ENCODE data around the gene FCHSD2.
"Not testable (repeated sequence)": the region's sequence is repeated elsewhere in the genome, so short reads cannot be mapped to it uniquely, and the experiment has no call there.

FCHSD2 gene

DNA sequence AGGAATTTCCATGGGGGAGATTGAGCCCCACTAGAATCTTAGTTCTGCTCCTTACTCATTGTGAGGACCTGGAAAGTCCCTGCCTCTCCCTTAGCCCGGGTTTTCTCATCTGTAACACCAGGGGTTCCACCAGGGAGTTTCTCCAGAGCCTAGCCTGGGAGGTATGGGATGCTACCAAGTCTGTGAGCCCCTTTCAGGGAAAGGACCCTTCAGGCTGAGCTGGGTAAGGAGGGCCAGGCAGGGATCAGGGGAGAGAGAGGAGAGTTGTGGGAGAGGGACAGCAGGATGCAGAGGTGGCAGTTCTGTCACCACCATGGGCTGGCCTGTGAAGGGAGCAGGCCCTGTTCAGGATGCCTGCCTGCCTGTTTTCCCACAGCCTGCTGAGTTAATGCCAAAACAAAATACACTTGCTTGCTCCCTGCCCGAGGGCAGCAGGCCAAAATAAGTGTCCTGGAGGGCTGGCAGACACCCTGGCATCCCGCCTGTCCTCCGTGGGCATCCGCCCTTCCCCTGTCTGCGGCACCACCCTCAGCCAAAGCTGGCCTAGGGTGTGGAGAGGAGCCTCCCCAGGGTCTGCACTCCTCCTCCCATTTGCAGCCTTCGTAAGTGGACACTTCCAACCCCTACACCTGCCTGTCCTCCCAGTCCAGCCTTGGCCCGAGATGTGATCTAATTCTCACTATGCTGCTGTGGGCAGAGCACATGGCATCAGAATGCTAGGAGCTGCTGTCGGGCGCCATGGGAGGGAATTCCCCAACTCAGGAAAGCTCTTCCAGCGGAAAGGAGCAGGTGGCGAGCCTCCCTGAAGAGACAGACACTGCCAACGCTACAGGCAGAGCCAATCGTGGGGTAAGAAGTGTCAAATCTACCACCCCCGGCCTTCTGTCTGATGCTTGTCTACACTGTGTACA lies 5.9 kb upstream of the FCHSD2 start:
- H3K27ac Mint-ChIP-seq = peak overlapping the region; percentile 63
- no peaks in the 10 kb centered on the region for H3K27me3 Mint-ChIP-seq
- peak; percentile 31 for ATAC-seq
- peaks cover 54% of the 10 kb centered on the region for H3K4me1 Mint-ChIP-seq
- no peaks in the 10 kb centered on the region for H3K9me3 Mint-ChIP-seq
- peak; percentile 21 for DNase-seq
- H3K36me3 Mint-ChIP-seq (ENCODE audit: low read depth) = no peaks in the 10 kb centered on the region
- no peak overlapping the region for H3K4me3 Mint-ChIP-seq

DNA sequence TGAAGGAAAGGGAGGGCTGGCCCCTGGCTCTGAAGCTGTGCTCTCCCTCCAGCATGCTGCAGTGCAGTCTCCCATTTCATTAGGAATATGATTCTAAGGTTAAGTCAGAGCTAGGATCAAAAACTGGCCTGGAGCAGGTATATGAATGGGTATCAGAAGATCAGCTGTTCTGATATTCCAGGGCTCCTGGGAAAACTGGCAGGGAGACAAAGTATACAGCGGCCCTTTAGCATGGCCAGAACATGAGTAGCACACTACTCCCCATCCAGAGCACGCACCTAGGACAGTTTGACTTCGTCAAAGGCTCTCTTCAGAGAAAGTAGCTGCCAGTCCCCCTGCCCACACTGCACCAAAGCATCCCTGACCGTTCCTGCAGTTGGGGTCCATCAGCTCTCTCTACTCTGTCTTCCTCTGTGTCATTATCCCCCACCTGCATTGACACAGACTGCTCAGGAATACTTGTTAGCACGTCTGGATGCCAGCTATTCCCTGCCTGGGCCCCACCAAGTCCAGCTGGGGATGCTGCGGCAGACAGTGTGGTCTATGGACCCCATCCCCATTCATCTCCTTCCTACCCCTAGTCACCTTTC lies 4.0 kb upstream of the FCHSD2 start:
- H3K36me3 Mint-ChIP-seq (ENCODE audit: low read depth) = no peaks in the 10 kb centered on the region
- ATAC-seq = no peak
- no peaks in the 10 kb centered on the region for H3K9me3 Mint-ChIP-seq
- H3K27ac Mint-ChIP-seq = peak overlapping the region; percentile 63
- H3K27me3 Mint-ChIP-seq = no peaks in the 10 kb centered on the region
- peaks cover 41% of the 10 kb centered on the region for H3K4me1 Mint-ChIP-seq
- no peak overlapping the region for H3K4me3 Mint-ChIP-seq
- no peak for DNase-seq

DNA sequence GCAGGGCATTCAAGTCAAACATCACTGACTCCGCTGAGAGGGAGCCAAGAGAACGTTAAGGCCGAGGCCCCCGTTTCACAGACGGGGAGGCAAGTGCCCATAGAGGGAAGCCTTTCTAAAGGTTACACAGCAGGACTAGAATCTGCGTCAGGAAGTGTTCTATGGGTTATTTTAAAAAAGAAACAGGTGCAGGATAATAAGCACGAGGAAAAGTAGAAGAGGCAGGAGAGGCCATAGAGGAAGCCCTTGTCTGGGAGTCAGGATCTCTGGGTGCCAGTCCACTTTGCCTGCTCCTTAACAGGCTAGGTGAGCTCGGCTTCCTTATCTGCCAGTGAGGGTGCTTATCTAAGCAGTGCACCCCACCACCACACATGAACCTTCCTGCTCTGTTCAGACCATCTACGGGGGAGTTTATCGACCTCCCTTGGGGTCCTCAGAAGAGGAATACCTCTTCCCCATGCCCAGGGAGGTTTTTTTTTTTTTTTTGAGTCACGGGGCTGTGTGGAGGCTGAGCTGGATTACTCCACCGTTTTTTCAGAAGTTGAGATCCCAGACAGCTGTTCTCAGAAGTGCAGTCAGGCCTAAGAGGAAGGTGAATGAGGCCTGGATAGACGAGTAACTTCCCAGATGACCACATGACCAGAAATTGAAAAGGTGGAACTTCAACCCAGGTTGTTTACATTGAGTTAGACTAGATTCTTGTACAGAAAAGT lies 1.2 kb upstream of the FCHSD2 start:
- peak overlapping the region; percentile 93 for H3K4me3 Mint-ChIP-seq
- H3K9me3 Mint-ChIP-seq = no peaks in the 10 kb centered on the region
- DNase-seq (no peak), ATAC-seq (no peak)
- peaks cover 56% of the 10 kb centered on the region for H3K4me1 Mint-ChIP-seq
- H3K36me3 Mint-ChIP-seq (ENCODE audit: low read depth) = peaks cover 13% of the 10 kb centered on the region
- H3K27me3 Mint-ChIP-seq = no peaks in the 10 kb centered on the region
- H3K27ac Mint-ChIP-seq = peak overlapping the region; percentile 92

DNA sequence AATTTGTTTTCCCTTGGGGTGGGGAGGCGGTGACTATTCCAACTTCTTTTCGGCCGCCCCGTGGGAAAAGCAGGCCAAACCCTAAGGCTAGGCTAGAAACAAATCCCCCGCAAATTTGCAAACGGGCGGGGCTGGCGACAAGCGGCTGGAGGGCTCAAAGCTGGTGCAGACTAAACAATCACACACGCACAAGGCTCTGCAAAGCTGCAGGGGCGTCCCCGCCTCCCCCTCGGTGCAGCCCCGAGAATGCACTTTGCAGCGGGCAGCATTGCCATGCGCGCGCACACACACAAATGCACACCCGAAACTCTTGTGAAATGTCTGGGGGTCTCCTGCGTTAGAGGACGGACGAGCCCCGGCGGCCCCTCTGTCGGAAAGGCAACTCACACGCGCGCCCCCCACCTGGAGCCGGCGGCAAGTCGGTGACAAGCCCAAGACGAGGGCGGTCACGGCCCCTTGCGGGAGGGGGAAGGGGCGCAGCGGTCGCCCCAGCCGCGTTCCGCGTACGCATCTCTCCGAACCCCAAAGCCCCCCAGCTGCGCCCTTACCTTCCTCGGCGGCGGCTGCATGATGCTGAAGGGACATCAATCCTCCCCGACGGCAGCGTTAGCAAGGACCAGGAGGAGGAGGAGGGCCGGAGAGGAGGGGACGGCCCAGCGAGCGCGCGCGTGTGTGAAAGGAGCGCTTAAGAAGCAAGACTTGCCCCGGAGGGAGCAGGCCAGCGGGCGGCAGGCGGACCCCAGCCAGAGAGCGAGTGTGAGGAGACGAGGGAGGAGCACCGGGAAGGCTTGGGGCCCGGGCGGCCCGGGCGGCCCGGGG lies 600 bp downstream of the FCHSD2 start:
- DNase-seq = peak; percentile 70
- H3K36me3 Mint-ChIP-seq (ENCODE audit: low read depth) = peaks cover 22% of the 10 kb centered on the region

DNA sequence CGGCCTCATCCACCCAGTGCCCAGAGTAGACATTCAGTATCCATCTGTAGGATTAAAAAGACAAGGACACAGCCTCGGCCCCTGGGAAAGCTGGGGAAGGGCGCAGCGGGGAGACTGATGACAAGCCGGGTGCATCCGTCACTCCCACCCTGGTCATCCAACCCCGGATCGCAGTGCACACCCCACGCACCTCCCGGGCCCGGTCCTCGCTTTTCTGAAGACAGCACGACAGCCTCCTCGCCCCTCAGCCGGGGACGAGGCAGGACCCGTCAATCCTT lies 1.1 kb downstream of the FCHSD2 start:
- Mint-ChIP-seq H3K36me3 (ENCODE audit: low read depth) (peaks cover 25% of the 10 kb centered on the region), H3K9me3 (no peaks in the 10 kb centered on the region), H3K27ac (peak overlapping the region; percentile 87), H3K27me3 (no peaks in the 10 kb centered on the region), H3K4me3 (peak overlapping the region; percentile 93), H3K4me1 (peaks cover 52% of the 10 kb centered on the region)
- DNase-seq (no peak), ATAC-seq (no peak)

More for the DNA sequence above, 600 bp downstream of the FCHSD2 start:
- Mint-ChIP-seq H3K27me3 (no peaks in the 10 kb centered on the region), H3K4me1 (peaks cover 53% of the 10 kb centered on the region), H3K27ac (peak overlapping the region; percentile 87), H3K4me3 (peak overlapping the region; percentile 93), H3K9me3 (no peaks in the 10 kb centered on the region)
- ATAC-seq = peak; percentile 40

DNA sequence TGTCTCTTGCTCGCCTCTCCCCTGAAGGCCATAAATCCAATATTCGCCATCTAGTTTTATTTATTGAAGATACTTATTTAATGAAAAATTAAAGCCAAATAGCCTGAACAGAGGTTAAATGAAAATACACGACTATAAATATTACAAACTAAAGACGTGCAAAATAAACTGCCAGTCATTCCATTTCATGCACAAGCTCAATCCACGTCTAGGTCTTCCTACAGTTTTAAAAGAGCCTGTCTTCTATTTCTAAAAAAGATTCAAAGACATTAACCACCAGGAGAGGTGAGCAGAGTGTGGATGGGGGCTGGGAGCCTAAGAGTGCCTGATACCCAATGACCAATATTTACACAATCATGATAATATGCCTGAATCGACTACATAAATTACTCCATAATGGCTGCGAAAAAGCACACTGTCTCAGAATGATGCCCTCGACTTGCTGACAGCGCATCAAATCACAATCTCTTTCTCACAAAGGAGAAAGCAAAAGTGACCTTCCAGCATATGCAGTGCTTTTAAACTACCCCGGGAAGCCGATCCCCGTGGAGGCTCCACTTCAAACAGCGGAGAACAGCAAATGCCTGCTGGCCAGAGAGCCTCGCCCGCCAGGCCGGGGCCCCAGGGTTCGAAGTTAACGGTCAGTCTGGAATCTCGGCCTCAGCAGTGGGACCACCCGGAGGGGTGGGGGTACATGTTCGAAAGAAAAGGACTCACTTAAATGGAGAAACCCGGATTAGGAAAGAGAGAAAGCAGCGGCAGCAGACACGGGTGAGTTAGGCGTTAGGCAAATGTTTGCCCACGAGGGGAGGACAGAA lies 1.7 kb downstream of the FCHSD2 start:
- peaks cover 56% of the 10 kb centered on the region for H3K4me1 Mint-ChIP-seq
- DNase-seq (peak; percentile 22), ATAC-seq (no peak)
- H3K4me3 Mint-ChIP-seq = peak overlapping the region; percentile 93
- no peaks in the 10 kb centered on the region for H3K9me3 Mint-ChIP-seq
- H3K27me3 Mint-ChIP-seq = no peaks in the 10 kb centered on the region
- H3K36me3 Mint-ChIP-seq (ENCODE audit: low read depth) = peaks cover 29% of the 10 kb centered on the region
- H3K27ac Mint-ChIP-seq = peak overlapping the region; percentile 87

DNA sequence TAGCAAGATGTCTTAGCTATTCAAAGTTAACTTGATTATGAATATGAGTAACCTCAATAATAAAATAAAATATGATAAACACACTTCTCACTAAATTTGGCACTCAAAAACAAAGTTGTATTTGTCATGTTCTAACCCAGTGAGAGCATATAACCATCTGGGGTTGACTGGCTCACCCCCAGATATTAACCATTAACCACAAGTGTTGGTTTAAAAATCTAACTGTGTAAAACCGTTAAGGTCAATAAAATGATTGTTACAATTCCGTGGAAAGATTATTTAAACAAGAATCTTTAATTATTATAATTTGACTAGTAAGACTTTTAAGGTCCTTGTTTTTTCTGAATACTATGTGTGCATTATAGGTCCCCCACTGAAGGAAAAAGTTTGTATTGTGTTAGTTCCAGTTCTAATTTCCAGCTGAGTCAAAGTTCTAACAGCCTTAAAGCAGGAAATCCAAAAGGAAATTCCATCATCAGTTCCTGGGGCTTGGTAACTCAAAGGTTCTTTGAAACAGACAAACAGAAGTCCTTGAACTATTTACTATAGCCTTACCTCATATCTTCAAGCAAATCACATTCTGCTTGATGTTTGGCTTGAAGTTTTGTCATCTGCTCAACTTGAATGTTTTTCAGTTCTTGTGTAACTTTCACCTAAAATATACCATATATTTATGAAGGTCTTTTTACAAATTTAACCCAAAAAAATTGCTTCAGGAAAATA lies 2.5 kb downstream of the FCHSD2 start:
- peak overlapping the region; percentile 93 for H3K4me3 Mint-ChIP-seq
- peaks cover 32% of the 10 kb centered on the region for H3K36me3 Mint-ChIP-seq (ENCODE audit: low read depth)
- H3K4me1 Mint-ChIP-seq = peaks cover 57% of the 10 kb centered on the region
- no peaks in the 10 kb centered on the region for H3K27me3 Mint-ChIP-seq
- no peak for DNase-seq
- peak overlapping the region; percentile 87 for H3K27ac Mint-ChIP-seq
- no peaks in the 10 kb centered on the region for H3K9me3 Mint-ChIP-seq
- ATAC-seq = no peak

DNA sequence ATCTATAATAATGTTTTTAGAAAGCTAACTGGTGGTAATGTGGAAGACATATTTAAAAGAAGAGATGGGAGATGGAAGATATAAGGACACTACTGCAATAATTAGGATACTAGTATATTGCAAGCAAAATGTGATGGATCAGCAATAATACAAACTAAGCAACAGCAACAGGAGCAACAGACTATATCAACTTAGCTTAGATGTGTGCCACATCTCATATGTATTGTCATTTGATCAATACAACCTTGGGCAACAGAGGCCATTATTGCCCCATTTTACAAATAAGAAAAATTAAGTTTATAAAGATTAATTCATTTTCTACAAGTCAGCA lies 4.2 kb downstream of the FCHSD2 start:
- peaks cover 48% of the 10 kb centered on the region for H3K4me1 Mint-ChIP-seq
- peaks cover 43% of the 10 kb centered on the region for H3K36me3 Mint-ChIP-seq (ENCODE audit: low read depth)

DNA sequence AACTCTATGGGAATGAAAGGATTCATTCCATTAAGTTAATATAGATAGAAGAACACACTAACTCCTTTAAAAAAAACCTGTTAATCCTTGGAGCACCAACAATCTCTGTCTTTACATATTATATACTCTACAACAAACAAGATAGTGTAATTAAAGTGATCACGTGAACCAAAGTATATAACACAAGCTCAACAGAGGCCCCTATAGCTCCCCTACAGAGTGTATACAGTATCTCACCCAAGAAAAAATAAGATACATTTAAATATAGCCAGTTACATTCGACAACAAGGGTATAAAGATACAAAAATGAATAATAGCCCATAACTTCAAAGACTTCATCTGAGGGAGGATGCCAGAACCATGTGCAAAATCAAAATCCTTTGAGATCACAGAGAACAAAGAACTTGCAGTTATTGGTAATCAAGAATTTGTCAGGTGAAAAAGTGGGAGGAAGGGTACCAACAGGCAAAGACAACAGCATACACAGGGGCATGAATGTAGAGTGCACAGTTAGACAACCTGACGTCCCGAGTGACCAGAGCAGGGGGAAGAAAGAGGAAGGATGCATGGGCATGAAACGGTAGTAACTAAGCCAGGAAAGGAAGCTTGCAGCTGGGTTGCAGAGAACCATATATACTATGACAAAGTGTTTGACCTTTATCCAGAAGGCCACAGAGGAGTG lies 4.7 kb downstream of the FCHSD2 start:
- ATAC-seq (no peak), DNase-seq (no peak)
- Mint-ChIP-seq H3K27ac (no peak overlapping the region), H3K9me3 (no peaks in the 10 kb centered on the region), H3K36me3 (ENCODE audit: low read depth) (peaks cover 44% of the 10 kb centered on the region), H3K4me3 (peak overlapping the region; percentile 10), H3K4me1 (peaks cover 47% of the 10 kb centered on the region), H3K27me3 (no peaks in the 10 kb centered on the region)

More for the DNA sequence above, 4.2 kb downstream of the FCHSD2 start:
- peak overlapping the region; percentile 10 for H3K4me3 Mint-ChIP-seq
- no peaks in the 10 kb centered on the region for H3K9me3 Mint-ChIP-seq
- no peak for DNase-seq
- H3K27me3 Mint-ChIP-seq = no peaks in the 10 kb centered on the region
- no peak for ATAC-seq
- no peak overlapping the region for H3K27ac Mint-ChIP-seq

DNA sequence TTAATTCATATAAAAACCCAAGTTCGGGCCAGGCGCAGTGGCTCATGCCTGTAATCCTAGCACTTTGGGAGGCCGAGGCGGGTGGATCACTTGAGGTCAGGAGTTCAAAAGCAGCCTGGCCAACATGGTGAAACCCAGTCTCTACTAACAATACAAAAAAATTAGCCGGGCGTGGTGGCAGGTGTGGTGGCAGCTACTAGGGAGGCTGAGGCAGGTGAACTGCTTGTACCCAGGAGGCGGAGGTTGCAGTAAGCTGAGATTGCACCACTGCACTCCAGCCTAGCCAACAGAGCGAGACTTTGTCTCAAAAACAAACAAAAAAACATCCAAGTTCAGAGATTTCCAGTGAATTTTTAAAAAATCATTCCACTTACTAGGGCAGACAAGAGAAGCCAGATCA lies 5.4 kb downstream of the FCHSD2 start:
- peaks cover 49% of the 10 kb centered on the region for H3K36me3 Mint-ChIP-seq (ENCODE audit: low read depth)
- H3K27me3 Mint-ChIP-seq, H3K9me3 Mint-ChIP-seq, H3K4me3 Mint-ChIP-seq, DNase-seq, ATAC-seq, H3K27ac Mint-ChIP-seq: not testable (repeated sequence)
- peaks cover 50% of the 10 kb centered on the region for H3K4me1 Mint-ChIP-seq

DNA sequence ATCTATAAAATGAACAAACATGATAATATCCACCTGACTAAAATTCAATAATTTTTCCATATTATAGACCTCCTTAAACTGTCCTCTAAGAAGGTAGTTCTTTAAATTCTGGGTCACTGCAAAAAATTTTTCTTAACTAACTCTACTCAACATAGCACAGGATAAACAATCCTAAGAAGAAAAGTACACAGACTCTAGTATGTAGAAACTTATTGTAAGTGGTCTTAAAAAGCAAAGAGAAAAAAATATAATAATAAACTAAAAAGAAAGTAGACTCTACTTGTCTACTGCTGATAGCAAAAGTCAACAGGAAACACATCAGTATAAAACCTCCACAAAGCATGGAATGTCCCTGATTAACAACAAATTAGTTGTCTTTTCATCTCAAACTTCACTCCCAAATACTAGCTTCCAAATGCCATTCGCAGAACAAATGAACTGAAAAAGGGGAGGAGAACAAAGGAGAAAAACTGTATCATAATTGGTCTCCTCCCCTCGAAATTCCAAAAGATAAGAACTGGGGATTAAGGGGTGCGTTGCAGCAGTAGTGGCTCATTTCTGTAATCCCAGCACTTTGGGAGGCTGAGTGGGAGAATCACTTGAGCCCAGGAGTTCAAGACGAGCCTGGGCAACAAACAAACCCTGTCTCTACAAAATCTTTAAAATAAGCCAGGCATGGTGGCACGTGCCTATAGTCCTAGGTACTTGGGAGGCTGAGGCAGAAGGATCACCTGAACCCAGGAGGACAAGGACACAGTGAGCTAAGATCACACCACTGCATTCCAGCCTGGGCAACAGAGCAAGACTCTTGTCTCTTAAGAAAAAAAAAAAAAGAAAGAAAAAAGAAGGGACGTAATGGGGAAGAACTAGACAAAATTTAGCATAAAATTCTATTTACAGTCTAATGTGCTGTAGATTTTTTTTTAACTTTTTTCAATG lies 6.5 kb downstream of the FCHSD2 start:
- Mint-ChIP-seq H3K4me1 (peaks cover 48% of the 10 kb centered on the region), H3K9me3 (no peaks in the 10 kb centered on the region), H3K27ac (no peak overlapping the region), H3K27me3 (no peaks in the 10 kb centered on the region), H3K4me3 (no peak overlapping the region), H3K36me3 (ENCODE audit: low read depth) (peaks cover 48% of the 10 kb centered on the region)
- DNase-seq (no peak), ATAC-seq (no peak)

DNA sequence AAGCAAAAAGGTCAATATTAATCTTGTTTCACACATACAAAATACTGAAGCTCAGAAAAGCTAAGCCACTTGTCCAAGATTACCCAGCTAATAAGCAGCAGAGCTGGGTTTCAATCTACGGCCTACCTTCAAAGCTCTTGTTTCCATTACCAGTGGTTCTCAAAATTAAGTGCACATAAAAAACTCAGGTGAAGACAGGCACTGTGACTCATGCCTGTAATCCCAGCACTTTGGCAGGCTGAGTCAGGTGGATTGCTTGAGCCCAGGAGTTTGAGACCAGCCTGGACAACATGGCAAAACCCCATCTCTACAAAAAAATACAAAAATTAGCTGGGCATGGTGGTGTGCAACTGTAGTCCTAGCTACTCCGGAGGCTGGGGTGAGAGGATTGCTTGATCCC lies 9.8 kb downstream of the FCHSD2 start:
- H3K27ac Mint-ChIP-seq, ATAC-seq, DNase-seq, H3K9me3 Mint-ChIP-seq, H3K27me3 Mint-ChIP-seq, H3K4me3 Mint-ChIP-seq: not testable (repeated sequence)
- Mint-ChIP-seq H3K36me3 (ENCODE audit: low read depth) (peaks cover 36% of the 10 kb centered on the region), H3K4me1 (peaks cover 21% of the 10 kb centered on the region)

All from activated naive CD8-positive, alpha-beta T cell treated with anti-CD3 and anti-CD28 coated beads, Interleukin-2, amount 50 U/mL, for 24 hours (primary cell).